ENCODE measurements around the gene GRAP2.

Gene GRAP2

GRCh38 chr22:40002935-40003715, 102.2 kb downstream of the GRAP2 start:
- intact Hi-C loops (cut with DNase I): no loop called here
- peak in 3 of 10 donors; percentile 34 to 60 (median 57) for DNase-seq

- intact Hi-C loops (cut with DNase I): no loop called here
These were observed 104.0 kb downstream of the GRAP2 start for GRCh38 chr22:40004836-40005235.

GRCh38 chr22:40006641-40007040, 105.8 kb downstream of the GRAP2 start:
- DNase-seq: peak in 3 of 10 donors; percentile 51 to 71 (median 52)
- intact Hi-C loops (cut with DNase I): no loop called here

More at GRCh38 chr22:40004836-40005235, 104.0 kb downstream of the GRAP2 start:
- peak in 3 of 10 donors; percentile 8 to 53 (median 19) for DNase-seq

GRCh38 chr22:40007853-40008710, 107.2 kb downstream of the GRAP2 start:
- intact Hi-C loops (cut with DNase I): no loop called here
- DNase-seq: peak in 3 of 10 donors; percentile 0 to 49 (median 33)

GRCh38 chr22:40008726-40009291, 107.9 kb downstream of the GRAP2 start:
- intact Hi-C loops (cut with DNase I): no loop called here
- peak in 2 of 10 donors; percentile 33 to 52 for DNase-seq

- intact Hi-C loops (cut with DNase I): no loop called here
- peak in 3 of 10 donors; percentile 29 to 51 (median 31) for DNase-seq
These were observed 108.4 kb downstream of the GRAP2 start for GRCh38 chr22:40009292-40009774.

- peak in 3 of 10 donors; percentile 39 to 55 (median 51) for DNase-seq
- intact Hi-C loops (cut with DNase I): no loop called here
These were observed 109.2 kb downstream of the GRAP2 start for GRCh38 chr22:40009951-40010671.

GRCh38 chr22:40010746-40011145, 109.9 kb downstream of the GRAP2 start:
- peak in 3 of 10 donors; percentile 23 to 35 (median 31) for DNase-seq
- intact Hi-C loops (cut with DNase I): no loop called here

- intact Hi-C loops (cut with DNase I): no loop called here
- DNase-seq: peak in 2 of 10 donors; percentile 1 to 4
These were observed 113.9 kb downstream of the GRAP2 start for GRCh38 chr22:40014667-40015248.

GRCh38 chr22:40015358-40015976, 114.6 kb downstream of the GRAP2 start:
- intact Hi-C loops (cut with DNase I): no loop called here
- peak in 3 of 10 donors; percentile 23 to 41 (median 32) for DNase-seq

GRCh38 chr22:40018051-40018450, 117.2 kb downstream of the GRAP2 start:
- intact Hi-C loops (cut with DNase I): no loop called here
- DNase-seq: peak in 1 of 10 donors; percentile 78

- intact Hi-C loops (cut with DNase I): no loop called here
- peak in 2 of 10 donors; percentile 7 to 50 for DNase-seq
These were observed 118.2 kb downstream of the GRAP2 start for GRCh38 chr22:40019100-40019499.

- peak in 2 of 10 donors; percentile 7 to 58 for DNase-seq
- intact Hi-C loops (cut with DNase I): loop anchor here (5.0 kb wide), 2 partner anchors 399 to 464 kb away; no protein-coding TSS in a partner anchor
These were observed 120.1 kb downstream of the GRAP2 start for GRCh38 chr22:40020956-40021355.

GRCh38 chr22:40021401-40022000, 120.6 kb downstream of the GRAP2 start:
- DNase-seq: peak in 3 of 10 donors; percentile 53 to 79 (median 59)
- intact Hi-C loops (cut with DNase I): loop anchor here (5.0 kb wide), 2 partner anchors 399 to 464 kb away; no protein-coding TSS in a partner anchor

GRCh38 chr22:40022536-40023240, 121.8 kb downstream of the GRAP2 start:
- peak in 3 of 10 donors; percentile 69 to 79 (median 70) for DNase-seq
- intact Hi-C loops (cut with DNase I): loop anchor here (5.0 kb wide), 2 partner anchors 400 to 465 kb away; no protein-coding TSS in a partner anchor
